Effector memory CD8-positive, alpha-beta T cell (primary cell): ENCODE data around the gene SKIC2.
"Not testable (repeated sequence)": the region's sequence is repeated elsewhere in the genome, so short reads cannot be mapped to it uniquely, and the experiment has no call there.

Source experiments
- ATAC-seq: fragments of 150-1000 bp; cut with Tn5 transposase; replicated peaks from 2 replicates; pipeline ENCODE4 v1.10.0; 2021; ENCODE audit warnings: mild to moderate bottlenecking, moderate library complexity
- DNase-seq, 3 experiments: peaks; one replicate each; pipeline ENCODE4 v3.0.0; 2021
- H3K27ac Mint-ChIP-seq, 2 donors: one replicate each; pipeline ENCODE4 v1.8.0; 2022; ENCODE audit warnings: mild to moderate bottlenecking in 2 of 2, mixed read lengths in 2 of 2, moderate library complexity in 2 of 2
- H3K27me3 Mint-ChIP-seq, 2 donors: one replicate each; pipeline ENCODE4 v1.8.0; 2022; ENCODE audit warnings: mixed read lengths in 2 of 2
- H3K36me3 Mint-ChIP-seq: one replicate; pipeline ENCODE4 v1.8.0; 2022; ENCODE audit warnings: mild to moderate bottlenecking, moderate library complexity, mixed read lengths; ENCODE audit not compliant: insufficient read depth
- H3K4me1 Mint-ChIP-seq, 2 donors: one replicate each; pipeline ENCODE4 v1.8.0; 2022; ENCODE audit warnings: low read depth in 2 of 2, mixed read lengths in 2 of 2
- H3K4me3 Mint-ChIP-seq, 2 donors: one replicate each; pipeline ENCODE4 v1.8.0; 2022; ENCODE audit warnings: mild to moderate bottlenecking in 2 of 2, mixed read lengths in 2 of 2, moderate library complexity in 2 of 2
- H3K9me3 Mint-ChIP-seq, 2 donors: one replicate each; pipeline ENCODE4 v1.8.0; 2022; ENCODE audit warnings: mixed read lengths in 2 of 2

Gene SKIC2

DNA sequence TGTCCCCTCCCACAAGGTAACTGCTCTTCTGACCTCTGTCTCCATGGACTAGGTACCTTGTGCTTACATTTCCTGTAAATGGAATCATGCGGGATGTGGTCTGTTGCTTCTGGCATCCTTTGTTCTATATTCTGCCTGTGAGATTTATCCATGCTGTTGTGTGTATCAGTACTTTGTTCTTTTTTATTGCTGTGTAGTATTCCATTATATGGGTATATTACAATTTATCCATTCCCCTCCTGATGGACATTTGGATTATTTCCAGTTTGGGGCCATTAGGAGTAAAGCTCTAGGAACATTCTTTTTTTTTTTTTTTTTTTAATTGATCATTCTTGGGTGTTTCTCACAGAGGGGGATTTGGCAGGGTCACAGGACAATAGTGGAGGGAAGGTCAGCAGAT, 28.0 kb upstream of the SKIC2 start:
- H3K27ac Mint-ChIP-seq, result no peak overlapping the region
- H3K4me3 Mint-ChIP-seq, result no peak overlapping the region
- H3K36me3 Mint-ChIP-seq, result no peaks in the 10 kb centered on the region
- DNase-seq, result no peak
- no peak for ATAC-seq
- H3K9me3 Mint-ChIP-seq, result no peaks in the 10 kb centered on the region
- H3K4me1 Mint-ChIP-seq, result no peaks in the 10 kb centered on the region
- H3K27me3 Mint-ChIP-seq, result peaks cover 14 to 39% of the 10 kb centered on the region in 2 donors

- H3K4me3 Mint-ChIP-seq, ATAC-seq, H3K36me3 Mint-ChIP-seq: not testable (repeated sequence)
These were observed 26.8 kb upstream of the SKIC2 start for GRCh38 chr6:31932137-31932536.

GRCh38 chr6:31933537-31933936, 25.4 kb upstream of the SKIC2 start:
- H3K4me1 Mint-ChIP-seq, result no peaks in the 10 kb centered on the region
- H3K27me3 Mint-ChIP-seq, result peaks cover 8 to 28% of the 10 kb centered on the region in 2 donors
- DNase-seq (no peak), ATAC-seq (no peak)
- no peak overlapping the region for H3K27ac Mint-ChIP-seq
- no peaks in the 10 kb centered on the region for H3K9me3 Mint-ChIP-seq
- H3K4me3 Mint-ChIP-seq, result no peak overlapping the region
- no peaks in the 10 kb centered on the region for H3K36me3 Mint-ChIP-seq

More at GRCh38 chr6:31932137-31932536, 26.8 kb upstream of the SKIC2 start:
- not testable (repeated sequence) for DNase-seq, H3K4me1 Mint-ChIP-seq, H3K27ac Mint-ChIP-seq, H3K9me3 Mint-ChIP-seq
- peaks cover 14 to 39% of the 10 kb centered on the region in 2 donors for H3K27me3 Mint-ChIP-seq

GRCh38 chr6:31935021-31935420, 24.0 kb upstream of the SKIC2 start:
- no peaks in the 10 kb centered on the region for H3K9me3 Mint-ChIP-seq
- DNase-seq (no peak), ATAC-seq (no peak)
- H3K36me3 Mint-ChIP-seq, result no peaks in the 10 kb centered on the region
- H3K4me3 Mint-ChIP-seq, result no peak overlapping the region
- peaks cover 8 to 23% of the 10 kb centered on the region in 2 donors for H3K27me3 Mint-ChIP-seq
- no peak overlapping the region for H3K27ac Mint-ChIP-seq
- H3K4me1 Mint-ChIP-seq, result no peaks in the 10 kb centered on the region

GRCh38 chr6:31935823-31936222, 23.2 kb upstream of the SKIC2 start:
- H3K9me3 Mint-ChIP-seq, result no peaks in the 10 kb centered on the region
- no peaks in the 10 kb centered on the region for H3K4me1 Mint-ChIP-seq
- no peak overlapping the region for H3K27ac Mint-ChIP-seq

GRCh38 chr6:31940256-31940664, 18.7 kb upstream of the SKIC2 start:
- no peaks in the 10 kb centered on the region for H3K9me3 Mint-ChIP-seq
- no peak overlapping the region for H3K4me3 Mint-ChIP-seq
- H3K4me1 Mint-ChIP-seq, result peaks cover 0 to 3% of the 10 kb centered on the region in 2 donors
- DNase-seq, result no peak
- peaks cover 17 to 51% of the 10 kb centered on the region in 2 donors for H3K27me3 Mint-ChIP-seq
- ATAC-seq, result no peak
- H3K36me3 Mint-ChIP-seq, result peaks cover 4% of the 10 kb centered on the region
- no peak overlapping the region for H3K27ac Mint-ChIP-seq

More at GRCh38 chr6:31935823-31936222, 23.2 kb upstream of the SKIC2 start:
- Mint-ChIP-seq H3K36me3 (no peaks in the 10 kb centered on the region), H3K27me3 (peaks cover 8 to 25% of the 10 kb centered on the region in 2 donors), H3K4me3 (no peak overlapping the region)
- no peak for ATAC-seq
- DNase-seq, result no peak

DNA sequence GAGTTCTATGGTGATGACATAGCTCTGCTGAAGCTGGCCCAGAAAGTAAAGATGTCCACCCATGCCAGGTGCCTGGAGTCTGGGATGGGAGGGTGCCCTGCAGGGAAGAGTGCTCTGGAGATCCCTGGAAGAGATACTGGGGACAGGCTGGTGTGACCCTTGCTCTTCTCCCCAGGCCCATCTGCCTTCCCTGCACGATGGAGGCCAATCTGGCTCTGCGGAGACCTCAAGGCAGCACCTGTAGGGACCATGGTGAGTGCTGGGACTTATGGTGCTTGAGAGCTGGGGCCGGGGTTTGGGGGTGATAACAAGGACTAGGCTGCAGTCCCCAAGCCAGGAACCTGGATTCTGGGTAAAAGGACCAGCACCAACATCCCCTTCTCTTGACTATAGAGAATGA, 15.2 kb upstream of the SKIC2 start:
- DNase-seq (no peak), ATAC-seq (no peak)
- Mint-ChIP-seq H3K4me1 (peaks cover 3 to 4% of the 10 kb centered on the region in 2 donors), H3K9me3 (no peaks in the 10 kb centered on the region), H3K27ac (no peak overlapping the region), H3K27me3 (peaks cover 21 to 60% of the 10 kb centered on the region in 2 donors), H3K36me3 (peaks cover 8% of the 10 kb centered on the region), H3K4me3 (no peak overlapping the region)

GRCh38 chr6:31945154-31945506, 13.8 kb upstream of the SKIC2 start:
- peaks cover 21 to 60% of the 10 kb centered on the region in 2 donors for H3K27me3 Mint-ChIP-seq
- H3K27ac Mint-ChIP-seq, result no peak overlapping the region
- no peak overlapping the region for H3K4me3 Mint-ChIP-seq
- ATAC-seq, result no peak
- no peaks in the 10 kb centered on the region for H3K9me3 Mint-ChIP-seq
- H3K36me3 Mint-ChIP-seq, result peaks cover 11% of the 10 kb centered on the region
- no peak for DNase-seq
- H3K4me1 Mint-ChIP-seq, result peaks cover 4 to 5% of the 10 kb centered on the region in 2 donors

DNA sequence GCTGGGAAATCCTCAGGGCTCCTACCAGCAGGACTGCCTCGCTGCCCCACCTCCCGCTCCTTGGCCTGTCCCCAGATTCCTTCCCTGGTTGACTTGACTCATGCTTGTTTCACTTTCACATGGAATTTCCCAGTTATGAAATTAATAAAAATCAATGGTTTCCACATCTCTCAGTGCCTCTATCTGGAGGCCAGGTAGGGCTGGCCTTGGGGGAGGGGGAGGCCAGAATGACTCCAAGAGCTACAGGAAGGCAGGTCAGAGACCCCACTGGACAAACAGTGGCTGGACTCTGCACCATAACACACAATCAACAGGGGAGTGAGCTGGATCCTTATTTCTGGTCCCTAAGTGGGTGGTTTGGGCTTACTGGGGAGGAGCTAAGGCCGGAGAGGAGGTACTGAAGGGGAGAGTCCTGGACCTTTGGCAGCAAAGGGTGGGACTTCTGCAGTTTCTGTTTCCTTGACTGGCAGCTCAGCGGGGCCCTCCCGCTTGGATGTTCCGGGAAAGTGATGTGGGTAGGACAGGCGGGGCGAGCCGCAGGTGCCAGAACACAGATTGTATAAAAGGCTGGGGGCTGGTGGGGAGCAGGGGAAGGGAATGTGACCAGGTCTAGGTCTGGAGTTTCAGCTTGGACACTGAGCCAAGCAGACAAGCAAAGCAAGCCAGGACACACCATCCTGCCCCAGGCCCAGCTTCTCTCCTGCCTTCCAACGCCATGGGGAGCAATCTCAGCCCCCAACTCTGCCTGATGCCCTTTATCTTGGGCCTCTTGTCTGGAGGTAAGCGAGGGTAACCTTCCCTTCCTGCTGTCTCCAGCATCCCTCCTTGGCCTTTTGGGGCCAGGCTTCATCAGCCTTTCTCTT, 13.2 kb upstream of the SKIC2 start, which contains the start of gene CFB:
Gene CFB (plus strand): TSS at position 589 of the 863 bp plus-strand sequence. CDS start 127 bp downstream, at position 716.
- H3K9me3 Mint-ChIP-seq, result no peaks in the 10 kb centered on the region
- ATAC-seq (no peak), DNase-seq (no peak)
- no peak within 1 kb of the TSS for H3K27ac Mint-ChIP-seq
- H3K4me1 Mint-ChIP-seq, result peaks cover 4 to 5% of the 10 kb centered on the region in 2 donors
- peaks cover 21 to 54% of the 10 kb centered on the region in 2 donors for H3K27me3 Mint-ChIP-seq
- peaks cover 11% of the 10 kb centered on the region for H3K36me3 Mint-ChIP-seq
- no peak within 1 kb of the TSS for H3K4me3 Mint-ChIP-seq

GRCh38 chr6:31946370-31946885, 12.5 kb upstream of the SKIC2 start:
- Mint-ChIP-seq H3K27ac (no peak overlapping the region), H3K4me1 (peaks cover 4 to 5% of the 10 kb centered on the region in 2 donors), H3K9me3 (no peaks in the 10 kb centered on the region), H3K27me3 (peaks cover 21 to 47% of the 10 kb centered on the region in 2 donors), H3K4me3 (no peak overlapping the region), H3K36me3 (peaks cover 11% of the 10 kb centered on the region)
- ATAC-seq (no peak), DNase-seq (no peak)

- peaks cover 12% of the 10 kb centered on the region for H3K36me3 Mint-ChIP-seq
These were observed 11.8 kb upstream of the SKIC2 start for GRCh38 chr6:31947070-31947675.

GRCh38 chr6:31947864-31948263, 11.1 kb upstream of the SKIC2 start:
- Mint-ChIP-seq H3K9me3 (no peaks in the 10 kb centered on the region), H3K4me3 (no peak overlapping the region), H3K4me1 (peaks cover 3 to 4% of the 10 kb centered on the region in 2 donors), H3K36me3 (peaks cover 18% of the 10 kb centered on the region), H3K27me3 (peaks cover 11 to 33% of the 10 kb centered on the region in 2 donors), H3K27ac (no peak overlapping the region)
- ATAC-seq (no peak), DNase-seq (no peak)

More at GRCh38 chr6:31947070-31947675, 11.8 kb upstream of the SKIC2 start:
- no peak for DNase-seq
- no peak for ATAC-seq
- Mint-ChIP-seq H3K9me3 (no peaks in the 10 kb centered on the region), H3K4me1 (peaks cover 4 to 5% of the 10 kb centered on the region in 2 donors), H3K27me3 (peaks cover 18 to 40% of the 10 kb centered on the region in 2 donors), H3K27ac (peak overlapping the region in 1 of 2 donors; percentile 78), H3K4me3 (no peak overlapping the region)

DNA sequence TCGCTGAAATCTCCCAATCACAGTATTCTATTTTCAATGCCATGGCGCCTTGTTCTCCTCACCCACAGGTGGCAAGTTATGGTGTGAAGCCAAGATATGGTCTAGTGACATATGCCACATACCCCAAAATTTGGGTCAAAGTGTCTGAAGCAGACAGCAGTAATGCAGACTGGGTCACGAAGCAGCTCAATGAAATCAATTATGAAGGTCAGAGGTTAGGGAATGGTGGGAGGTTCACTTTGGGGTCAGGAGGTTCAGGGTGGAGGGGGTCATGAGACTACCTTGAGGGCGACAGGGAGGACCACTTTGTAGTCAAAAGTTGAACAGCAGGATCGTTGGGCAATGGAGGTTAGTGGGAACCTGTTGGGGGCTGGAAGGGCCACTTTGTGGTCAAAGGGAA, 10.7 kb upstream of the SKIC2 start:
- peaks cover 3 to 4% of the 10 kb centered on the region in 2 donors for H3K4me1 Mint-ChIP-seq
- peaks cover 11 to 28% of the 10 kb centered on the region in 2 donors for H3K27me3 Mint-ChIP-seq
- H3K9me3 Mint-ChIP-seq, result no peaks in the 10 kb centered on the region
- DNase-seq (no peak), ATAC-seq (no peak)
- H3K36me3 Mint-ChIP-seq, result peaks cover 19% of the 10 kb centered on the region
- H3K4me3 Mint-ChIP-seq, result no peak overlapping the region
- H3K27ac Mint-ChIP-seq, result no peak overlapping the region
